Neutrophil (primary cell): Measurements from ENCODE around the gene SLIT3.
"Not testable (repeated sequence)": the region's sequence is repeated elsewhere in the genome, so short reads cannot be mapped to it uniquely, and the experiment has no call there.

Experiments used
- H3K27ac ChIP-seq: fragments of 200-600 bp; sonication (generic); 2 replicates; pipeline ENCODE4 v1.5.1; 2016; ENCODE audit warnings: mild to moderate bottlenecking, moderate library complexity
- H3K27me3 ChIP-seq: fragments of 200-600 bp; sonication (generic); 2 replicates; pipeline ENCODE4 v1.6.0; 2016; ENCODE audit warnings: mild to moderate bottlenecking
- H3K36me3 ChIP-seq: fragments of 200-600 bp; sonication (generic); 2 replicates; pipeline ENCODE4 v1.5.1; 2017
- H3K4me1 ChIP-seq, 2 experiments: fragments of 200-600 bp in 1 of 2; sonication (generic) in 1 of 2; 1 replicate in 1 of 2; 2 replicates in 1 of 2; pipeline versions ENCODE4 v1.5.1 to v1.6.1; 2013 to 2016; ENCODE audit warnings: low read depth in 1 of 2, low read length in 1 of 2, mild to moderate bottlenecking in 1 of 2, moderate library complexity in 1 of 2; ENCODE audit not compliant: control insufficient read depth in 1 of 2, insufficient read depth in 1 of 2
- H3K4me3 ChIP-seq, 2 experiments: fragments of 200-600 bp in 1 of 2; sonication (generic) in 1 of 2; 1 replicate in 1 of 2; 2 replicates in 1 of 2; pipeline ENCODE4 v1.5.1; 2013 to 2016; ENCODE audit warnings: low read depth in 1 of 2, low read length in 1 of 2, mild to moderate bottlenecking in 1 of 2, moderate library complexity in 1 of 2
- H3K9me3 ChIP-seq: fragments of 200-600 bp; sonication (generic); 2 replicates; pipeline ENCODE4 v1.5.1; 2016
- TF ChIP-seq, protein P1 (sequence below): fragments of 200-600 bp; sonication (generic); IDR thresholded peaks from 2 replicates; pipeline ENCODE4 v1.5.1; 2016; ENCODE audit warnings: antibody characterized with exemption

The SLIT3 gene

GRCh38 chr5:168746893-168747640, 553.9 kb downstream of the SLIT3 start:
- TF ChIP-seq, protein P1, sequence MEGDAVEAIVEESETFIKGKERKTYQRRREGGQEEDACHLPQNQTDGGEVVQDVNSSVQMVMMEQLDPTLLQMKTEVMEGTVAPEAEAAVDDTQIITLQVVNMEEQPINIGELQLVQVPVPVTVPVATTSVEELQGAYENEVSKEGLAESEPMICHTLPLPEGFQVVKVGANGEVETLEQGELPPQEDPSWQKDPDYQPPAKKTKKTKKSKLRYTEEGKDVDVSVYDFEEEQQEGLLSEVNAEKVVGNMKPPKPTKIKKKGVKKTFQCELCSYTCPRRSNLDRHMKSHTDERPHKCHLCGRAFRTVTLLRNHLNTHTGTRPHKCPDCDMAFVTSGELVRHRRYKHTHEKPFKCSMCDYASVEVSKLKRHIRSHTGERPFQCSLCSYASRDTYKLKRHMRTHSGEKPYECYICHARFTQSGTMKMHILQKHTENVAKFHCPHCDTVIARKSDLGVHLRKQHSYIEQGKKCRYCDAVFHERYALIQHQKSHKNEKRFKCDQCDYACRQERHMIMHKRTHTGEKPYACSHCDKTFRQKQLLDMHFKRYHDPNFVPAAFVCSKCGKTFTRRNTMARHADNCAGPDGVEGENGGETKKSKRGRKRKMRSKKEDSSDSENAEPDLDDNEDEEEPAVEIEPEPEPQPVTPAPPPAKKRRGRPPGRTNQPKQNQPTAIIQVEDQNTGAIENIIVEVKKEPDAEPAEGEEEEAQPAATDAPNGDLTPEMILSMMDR, result no peak
- Histone ChIP-seq H3K36me3 (no peaks in the 10 kb centered on the region), H3K4me1 (no peaks in the 10 kb centered on the region), H3K4me3 (no peak overlapping the region), H3K27me3 (no peaks in the 10 kb centered on the region), H3K9me3 (no peaks in the 10 kb centered on the region), H3K27ac (no peak overlapping the region)

GRCh38 chr5:168746126-168746892, 554.6 kb downstream of the SLIT3 start:
- H3K36me3 ChIP-seq, H3K4me3 ChIP-seq, H3K9me3 ChIP-seq, H3K4me1 ChIP-seq, H3K27me3 ChIP-seq, H3K27ac ChIP-seq: not testable (repeated sequence)

GRCh38 chr5:168743617-168744016, 557.3 kb downstream of the SLIT3 start:
- Histone ChIP-seq H3K4me3 (no peak overlapping the region), H3K9me3 (no peaks in the 10 kb centered on the region), H3K4me1 (no peaks in the 10 kb centered on the region), H3K27ac (no peak overlapping the region), H3K27me3 (no peaks in the 10 kb centered on the region), H3K36me3 (no peaks in the 10 kb centered on the region)
- TF ChIP-seq, protein P1, result no peak

- not testable (repeated sequence) for H3K36me3 ChIP-seq, H3K27me3 ChIP-seq, H3K27ac ChIP-seq, H3K4me1 ChIP-seq, H3K4me3 ChIP-seq, H3K9me3 ChIP-seq
Measured at GRCh38 chr5:168742311-168742710, 558.6 kb downstream of the SLIT3 start.

GRCh38 chr5:168740811-168741213, 560.1 kb downstream of the SLIT3 start:
- Histone ChIP-seq H3K4me3 (no peak overlapping the region), H3K27me3 (no peaks in the 10 kb centered on the region), H3K27ac (no peak overlapping the region), H3K36me3 (no peaks in the 10 kb centered on the region), H3K4me1 (no peaks in the 10 kb centered on the region), H3K9me3 (no peaks in the 10 kb centered on the region)
- TF ChIP-seq, protein P1, result no peak

DNA sequence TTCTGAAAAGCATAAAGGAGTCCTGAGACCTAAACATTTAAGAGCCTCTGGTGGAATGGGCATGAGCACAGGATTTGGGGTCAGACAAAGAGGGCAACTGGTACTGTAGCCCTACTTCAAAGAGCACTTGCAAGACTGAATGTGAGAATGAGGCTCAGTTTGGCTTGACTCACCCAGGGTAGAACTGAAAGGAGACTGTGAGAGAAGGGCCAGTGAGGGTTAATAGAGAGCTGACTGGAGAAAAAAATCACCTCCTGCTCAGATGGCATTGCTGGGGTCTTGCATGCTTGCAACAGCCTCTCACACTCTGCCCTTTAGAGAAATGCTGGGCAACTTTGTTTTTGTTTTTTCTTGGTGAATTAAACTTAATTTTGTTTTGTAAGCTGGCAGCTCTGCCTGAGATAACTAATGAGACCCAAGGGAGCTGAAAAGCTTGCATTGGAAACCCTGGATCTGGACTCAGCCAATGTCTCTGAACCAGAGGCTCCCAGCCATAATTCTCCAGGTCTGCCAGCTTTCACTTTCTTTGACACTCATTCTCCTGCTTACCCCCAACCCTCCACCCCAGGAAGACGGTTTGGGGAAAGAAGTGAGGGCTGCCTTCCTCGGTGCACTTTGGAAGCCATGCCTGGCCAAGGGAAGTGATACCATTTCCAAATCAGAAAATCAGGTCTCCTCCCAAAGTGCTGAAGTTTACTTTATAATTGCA, 560.7 kb downstream of the SLIT3 start:
- Histone ChIP-seq H3K4me3 (no peak overlapping the region), H3K36me3 (no peaks in the 10 kb centered on the region), H3K4me1 (no peaks in the 10 kb centered on the region), H3K9me3 (no peaks in the 10 kb centered on the region), H3K27me3 (no peaks in the 10 kb centered on the region), H3K27ac (no peak overlapping the region)
- TF ChIP-seq, protein P1, result no peak
